HG02798 (cell line): Measurements from ENCODE around the gene RNFT1.
"Not testable (repeated sequence)": the region's sequence is repeated elsewhere in the genome, so short reads cannot be mapped to it uniquely, and the experiment has no call there.

Experiments used
- ATAC-seq: cut with Tn5 transposase; IDR thresholded peaks from one replicate; pipeline ENCODE4 v1.9.1; 2021; ENCODE audit warnings: mild to moderate bottlenecking; ENCODE audit not compliant: unreplicated experiment, poor library complexity

Gene RNFT1

GRCh38 chr17:59933317-59933716, 31.2 kb downstream of the RNFT1 start:
- not testable (repeated sequence) for ATAC-seq

- not testable (repeated sequence) for ATAC-seq
These were observed 33.8 kb downstream of the RNFT1 start for GRCh38 chr17:59930768-59931167.

GRCh38 chr17:59930121-59930520, 34.4 kb downstream of the RNFT1 start:
- ATAC-seq, result not testable (repeated sequence)

GRCh38 chr17:59920637-59921036, 43.9 kb downstream of the RNFT1 start:
- ATAC-seq, result not testable (repeated sequence)

- ATAC-seq, result no peak
These were observed 48.1 kb downstream of the RNFT1 start for GRCh38 chr17:59916446-59916845.

- ATAC-seq, result no peak
These were observed 50.2 kb downstream of the RNFT1 start for GRCh38 chr17:59914274-59914854.

GRCh38 chr17:59907467-59907866, 57.1 kb downstream of the RNFT1 start:
- no peak for ATAC-seq

GRCh38 chr17:59903455-59903854, 61.1 kb downstream of the RNFT1 start:
- ATAC-seq, result no peak
